GM23338 (cell line): ENCODE results near the gene LHX4.

ENCODE experiments used
- STAT1 ChIP-seq: IDR thresholded peaks from one replicate; pipeline ENCODE4 v1.6.1; 2016; ENCODE audit warnings: antibody characterized with exemption; ENCODE audit not compliant: unreplicated experiment
- ZNF114 ChIP-seq: fragments of 250-450 bp; sonication (Bioruptor Pico); IDR thresholded peaks from 2 replicates; pipeline ENCODE4 v1.5.0; 2020; ENCODE audit warnings: mild to moderate bottlenecking, moderate library complexity
- TF ChIP-seq, protein P1 (sequence below), 2 experiments: fragments of 200-600 bp in 1 of 2; sonication (generic) in 1 of 2; conservative IDR thresholded peaks; 2 replicates each; pipeline versions ENCODE4 v1.5.1 to v1.6.1; 2016 to 2017; ENCODE audit warnings: antibody characterized with exemption in 2 of 2, low read depth in 2 of 2, mild to moderate bottlenecking in 2 of 2, moderate library complexity in 1 of 2

DNA sequence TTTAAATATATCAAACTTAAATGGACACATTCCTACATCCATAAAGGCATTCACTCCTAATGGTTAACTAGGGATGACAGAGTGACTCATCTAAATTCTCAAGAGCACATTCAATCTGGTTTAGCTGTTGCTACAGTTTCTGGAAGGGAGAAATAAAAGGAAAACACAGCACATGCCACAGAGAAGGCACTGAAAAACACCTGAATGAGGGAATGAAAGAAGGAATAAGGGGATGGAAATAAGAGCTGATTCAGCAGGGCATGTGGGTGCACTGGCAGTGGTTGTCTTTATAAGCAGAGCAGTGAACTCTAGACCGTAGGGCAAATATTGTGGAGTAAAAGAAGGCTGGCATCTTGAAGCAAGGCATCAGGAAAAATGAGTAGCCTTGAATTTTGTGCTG is 79.3 kb downstream of the LHX4 start:
- TF ChIP-seq, protein P1, sequence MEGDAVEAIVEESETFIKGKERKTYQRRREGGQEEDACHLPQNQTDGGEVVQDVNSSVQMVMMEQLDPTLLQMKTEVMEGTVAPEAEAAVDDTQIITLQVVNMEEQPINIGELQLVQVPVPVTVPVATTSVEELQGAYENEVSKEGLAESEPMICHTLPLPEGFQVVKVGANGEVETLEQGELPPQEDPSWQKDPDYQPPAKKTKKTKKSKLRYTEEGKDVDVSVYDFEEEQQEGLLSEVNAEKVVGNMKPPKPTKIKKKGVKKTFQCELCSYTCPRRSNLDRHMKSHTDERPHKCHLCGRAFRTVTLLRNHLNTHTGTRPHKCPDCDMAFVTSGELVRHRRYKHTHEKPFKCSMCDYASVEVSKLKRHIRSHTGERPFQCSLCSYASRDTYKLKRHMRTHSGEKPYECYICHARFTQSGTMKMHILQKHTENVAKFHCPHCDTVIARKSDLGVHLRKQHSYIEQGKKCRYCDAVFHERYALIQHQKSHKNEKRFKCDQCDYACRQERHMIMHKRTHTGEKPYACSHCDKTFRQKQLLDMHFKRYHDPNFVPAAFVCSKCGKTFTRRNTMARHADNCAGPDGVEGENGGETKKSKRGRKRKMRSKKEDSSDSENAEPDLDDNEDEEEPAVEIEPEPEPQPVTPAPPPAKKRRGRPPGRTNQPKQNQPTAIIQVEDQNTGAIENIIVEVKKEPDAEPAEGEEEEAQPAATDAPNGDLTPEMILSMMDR (conservative IDR thresholded peaks at IDR 0.05; ENCODE audit: low read depth in 2 of 2), result no peak
- no peak for TF ChIP-seq ZNF114 (CRISPR knock-in tag)
- TF ChIP-seq STAT1, result no peak
